ENCODE results near the gene CDH24. TPM values are rescaled to one million over a fixed set of nuclear protein-coding genes. Genes with fewer than 3 reads are reported as not detected.

CDH24 gene
- total and polyA plus RNA-seq, 2 of the 4 experiments (the other 2 are of a cell fraction) = 3.9 to 24.4 TPM

GRCh38 chr14:23093526-23093925 is 36.2 kb upstream of the CDH24 start:
- no peaks in the 10 kb centered on the region for H3K27me3 ChIP-seq (ENCODE audit: control insufficient read depth, insufficient read depth, low read length)
- H2AK5ac ChIP-seq (ENCODE audit: low read depth, low read length) = no peak overlapping the region
- peak overlapping the region; percentile 3 for H2BK5ac ChIP-seq (ENCODE audit: low read depth, low read length, poor library complexity, severe bottlenecking)
- no peak for DNase-seq
- no peak for ATAC-seq (ENCODE audit: low read depth)
- peaks cover 19 to 57% of the 10 kb centered on the region in 2 experiments for H3K79me1 ChIP-seq (ENCODE audit: low read depth in 1 of 2, low read length in 2 of 2)
- ChIA-PET POLR2A (ENCODE audit: unreplicated experiment) (no interaction called here), CTCF (interaction anchor here (3.5 kb wide), 1 partner anchor 25 kb away, joined by 19 read pairs; no protein-coding TSS in a partner anchor)
- no peak overlapping the region for H2AK9ac ChIP-seq (replicated peaks; ENCODE audit: low read depth, low read length, poor library complexity)
- H3K18ac ChIP-seq (ENCODE audit: low read depth, low read length) = no peak overlapping the region
- dilution Hi-C loops (cut with HindIII; ENCODE audit: low sequenced_read_pairs, unreplicated experiment) = no loop called here
- 0 out of 2 replicates have a peak overlapping the region, but pooled peaks have one; percentile 17 for H3K14ac ChIP-seq (replicated peaks; ENCODE audit: low read depth, low read length)
- H3K4me1 ChIP-seq (ENCODE audit: control insufficient read depth, insufficient read depth, low read length) = peaks cover 3% of the 10 kb centered on the region; the same call in 1 of the 2 replicates
- H3K4me3 ChIP-seq (ENCODE audit: insufficient read depth, low read depth, low read length) = peak overlapping the region; percentile 66; the same call in 1 of the 2 replicates
- peaks cover 9% of the 10 kb centered on the region; the same call in 1 of the 2 replicates for H3K9me1 ChIP-seq (ENCODE audit: insufficient read depth, low read length)
- intact Hi-C loops (cut with micrococcal nuclease) = no loop called here
- no peak overlapping the region for H4K5ac ChIP-seq (ENCODE audit: low read depth, low read length)
- WGBS, 2 experiments (ENCODE audit: extremely low coverage in 2 of 2, insufficient read length in 1 of 2) = no CpG with 5 or more reads among the region's 2 CpGs
- H3K9ac ChIP-seq (ENCODE audit: low read depth, low read length) = peak overlapping the region; percentile 97
- H2AFZ ChIP-seq (replicated peaks; ENCODE audit: low read length, poor library complexity) = no peak overlapping the region
- no peak overlapping the region for H3K4ac ChIP-seq (ENCODE audit: low read depth, low read length)
- no peak overlapping the region for H4K91ac ChIP-seq (ENCODE audit: insufficient read depth, low read depth, low read length)
- no peak overlapping the region for H3K56ac ChIP-seq (ENCODE audit: extremely low read depth, insufficient read depth, low read length)
- no peak overlapping the region for H2BK20ac ChIP-seq (ENCODE audit: low read depth, low read length)
- TF ChIP-seq CHD1 (IDR thresholded peaks at IDR 0.05; ENCODE audit: low read depth, low read length) = no peak
- TF ChIP-seq, protein P1, sequence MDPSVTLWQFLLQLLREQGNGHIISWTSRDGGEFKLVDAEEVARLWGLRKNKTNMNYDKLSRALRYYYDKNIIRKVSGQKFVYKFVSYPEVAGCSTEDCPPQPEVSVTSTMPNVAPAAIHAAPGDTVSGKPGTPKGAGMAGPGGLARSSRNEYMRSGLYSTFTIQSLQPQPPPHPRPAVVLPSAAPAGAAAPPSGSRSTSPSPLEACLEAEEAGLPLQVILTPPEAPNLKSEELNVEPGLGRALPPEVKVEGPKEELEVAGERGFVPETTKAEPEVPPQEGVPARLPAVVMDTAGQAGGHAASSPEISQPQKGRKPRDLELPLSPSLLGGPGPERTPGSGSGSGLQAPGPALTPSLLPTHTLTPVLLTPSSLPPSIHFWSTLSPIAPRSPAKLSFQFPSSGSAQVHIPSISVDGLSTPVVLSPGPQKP (IDR thresholded peaks at IDR 0.05; ENCODE audit: borderline replicate concordance, low read depth, low read length) = no peak
- TF ChIP-seq, protein P2, sequence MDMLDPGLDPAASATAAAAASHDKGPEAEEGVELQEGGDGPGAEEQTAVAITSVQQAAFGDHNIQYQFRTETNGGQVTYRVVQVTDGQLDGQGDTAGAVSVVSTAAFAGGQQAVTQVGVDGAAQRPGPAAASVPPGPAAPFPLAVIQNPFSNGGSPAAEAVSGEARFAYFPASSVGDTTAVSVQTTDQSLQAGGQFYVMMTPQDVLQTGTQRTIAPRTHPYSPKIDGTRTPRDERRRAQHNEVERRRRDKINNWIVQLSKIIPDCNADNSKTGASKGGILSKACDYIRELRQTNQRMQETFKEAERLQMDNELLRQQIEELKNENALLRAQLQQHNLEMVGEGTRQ (IDR thresholded peaks at IDR 0.05; ENCODE audit: low read depth, low read length) = no peak
- no peak for TF ChIP-seq RFX5 (IDR thresholded peaks at IDR 0.05; ENCODE audit: low read depth, low read length)
- no peak for TF ChIP-seq NFE2L2 (IDR thresholded peaks at IDR 0.05; ENCODE audit: low read depth, low read length)
- TF ChIP-seq MXI1 (IDR thresholded peaks at IDR 0.05; ENCODE audit: borderline replicate concordance, low read depth, low read length) = no peak
- no peak for TF ChIP-seq CTCF (conservative IDR thresholded peaks at IDR 0.05; ENCODE audit: low read depth, low read length)
- no peak for TF ChIP-seq RAD21 (IDR thresholded peaks at IDR 0.05; ENCODE audit: low read length)
- TF ChIP-seq RCOR1 (IDR thresholded peaks at IDR 0.05; ENCODE audit: insufficient replicate concordance, low read length) = no peak
- TF ChIP-seq MAFK (IDR thresholded peaks at IDR 0.05; ENCODE audit: low read depth, low read length) = no peak
- no peak for TF ChIP-seq BHLHE40 (IDR thresholded peaks at IDR 0.05; ENCODE audit: low read depth, low read length)
- peaks cover 20% of the 10 kb centered on the region for H3K36me3 ChIP-seq (ENCODE audit: control insufficient read depth, insufficient read depth, low read length)
- H3K4me2 ChIP-seq (ENCODE audit: low read depth, low read length) = peak overlapping the region; percentile 99
- H3K27ac ChIP-seq (ENCODE audit: insufficient read depth, low read length) = no peak overlapping the region
- no peak overlapping the region for H4K8ac ChIP-seq (ENCODE audit: low read depth in 2 of 2, low read length in 2 of 2)
- no peak overlapping the region for H2BK15ac ChIP-seq (ENCODE audit: low read depth, low read length)
- peaks cover 37% of the 10 kb centered on the region; the same call in 1 of the 2 replicates for H4K20me1 ChIP-seq (ENCODE audit: insufficient read depth, low read length)
- H2BK120ac ChIP-seq (ENCODE audit: low read depth, low read length) = no peak overlapping the region
- H3K23ac ChIP-seq (ENCODE audit: low read depth, low read length) = peak overlapping the region; percentile 58
- in situ Hi-C loops (cut with MboI; ENCODE audit: low sequenced_read_pairs) = loop anchor here (25.0 kb wide), 1 partner anchor 1044 kb away; the partner anchor contains the start of genes EMC9, FITM1, PSME1 and PSME2
- no TSS peak for BruUV-seq (replicated peaks)
- no peaks in the 10 kb centered on the region for H3K9me3 ChIP-seq (ENCODE audit: control insufficient read depth, insufficient read depth, low read length)

Measured in IMR-90 (cell line).